IMR-90 (cell line): ENCODE measurements around the gene PAK5.

Experiments used
- BHLHE40 ChIP-seq: fragments of 150-350 bp; IDR thresholded peaks from 2 replicates; pipeline ENCODE4 v1.6.1; 2016; ENCODE audit warnings: mild to moderate bottlenecking, low read depth, low read length
- CTCF ChIP-seq: conservative IDR thresholded peaks from 2 replicates; pipeline ENCODE4 v1.5.1; 2012; ENCODE audit warnings: mild to moderate bottlenecking, low read depth, low read length, improper control_type of control experiment
- POLR2A ChIP-seq: IDR thresholded peaks from 2 replicates; pipeline ENCODE4 v1.6.1; 2012; ENCODE audit warnings: mild to moderate bottlenecking, low read depth, low read length
- RAD21 ChIP-seq: IDR thresholded peaks from 2 replicates; pipeline ENCODE4 v1.6.1; 2012; ENCODE audit warnings: low read length, improper control_type of control experiment
- RCOR1 ChIP-seq: IDR thresholded peaks from 2 replicates; pipeline ENCODE4 v1.6.1; 2012; ENCODE audit warnings: mild to moderate bottlenecking, low read length, improper control_type of control experiment; ENCODE audit not compliant: insufficient replicate concordance
- SMC3 ChIP-seq: fragments of 150-350 bp; IDR thresholded peaks from 2 replicates; pipeline ENCODE4 v1.6.1; 2016; ENCODE audit warnings: low read depth, mild to moderate bottlenecking, antibody characterized with exemption, low read length, moderate library complexity

- no peak for TF ChIP-seq RCOR1
- no peak for TF ChIP-seq CTCF
- no peak for TF ChIP-seq RAD21
- TF ChIP-seq POLR2A, result no peak
- no peak for TF ChIP-seq BHLHE40
- TF ChIP-seq SMC3, result no peak
Observed at GRCh38 chr20:9594284-9594875, 244.5 kb downstream of the PAK5 start.
